Suppressor macrophage treated with lipopolysaccharide for 4 hours (primary cell): Measurements from ENCODE around the gene ILK.

Experiments used
- DNase-seq: peaks from one replicate; pipeline ENCODE4 v3.0.0-alpha.2; 2020

The ILK gene

DNA sequence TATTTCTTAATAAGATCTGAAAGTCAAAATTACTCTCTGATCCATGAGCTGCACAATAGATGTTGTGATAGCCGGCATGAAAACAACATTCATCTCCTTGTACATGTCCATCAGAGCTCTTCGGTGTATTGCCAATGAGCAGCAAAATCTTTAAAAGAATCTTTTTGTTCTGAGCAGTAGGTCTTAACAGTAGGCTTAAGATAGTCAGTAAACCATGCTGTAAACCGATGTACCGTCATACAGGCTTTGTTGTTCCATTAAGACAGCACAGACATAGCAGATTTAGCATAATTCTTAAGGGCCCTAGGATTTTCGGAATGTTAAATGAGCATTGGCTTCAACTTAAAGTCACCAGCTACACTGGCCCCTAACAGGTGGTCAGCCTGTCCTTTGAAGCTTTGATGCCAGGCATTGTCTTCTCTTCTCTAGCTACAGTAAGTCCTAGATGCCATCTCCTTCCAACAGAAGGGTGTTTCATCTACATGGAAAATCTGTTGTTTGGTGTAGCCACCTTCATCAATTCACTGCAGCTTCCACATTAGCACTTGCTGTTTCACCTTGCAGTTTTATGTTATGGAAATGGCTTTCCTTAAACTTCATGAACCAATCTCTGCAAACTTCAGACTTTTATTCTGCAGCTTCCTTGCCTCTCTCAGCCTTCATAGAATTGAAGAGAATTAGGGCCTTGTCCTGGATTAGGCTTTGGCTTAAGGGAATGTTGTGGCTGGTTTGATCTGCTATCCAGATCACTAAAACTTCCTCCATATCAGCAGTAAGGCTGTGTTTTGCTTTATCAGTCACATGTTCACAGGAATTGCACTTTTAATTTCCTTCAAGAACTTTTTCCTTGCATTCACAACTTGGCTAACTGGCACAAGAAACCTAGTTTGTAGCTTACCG is 28.5 kb upstream of the ILK start:
- DNase-seq: no peak

DNA sequence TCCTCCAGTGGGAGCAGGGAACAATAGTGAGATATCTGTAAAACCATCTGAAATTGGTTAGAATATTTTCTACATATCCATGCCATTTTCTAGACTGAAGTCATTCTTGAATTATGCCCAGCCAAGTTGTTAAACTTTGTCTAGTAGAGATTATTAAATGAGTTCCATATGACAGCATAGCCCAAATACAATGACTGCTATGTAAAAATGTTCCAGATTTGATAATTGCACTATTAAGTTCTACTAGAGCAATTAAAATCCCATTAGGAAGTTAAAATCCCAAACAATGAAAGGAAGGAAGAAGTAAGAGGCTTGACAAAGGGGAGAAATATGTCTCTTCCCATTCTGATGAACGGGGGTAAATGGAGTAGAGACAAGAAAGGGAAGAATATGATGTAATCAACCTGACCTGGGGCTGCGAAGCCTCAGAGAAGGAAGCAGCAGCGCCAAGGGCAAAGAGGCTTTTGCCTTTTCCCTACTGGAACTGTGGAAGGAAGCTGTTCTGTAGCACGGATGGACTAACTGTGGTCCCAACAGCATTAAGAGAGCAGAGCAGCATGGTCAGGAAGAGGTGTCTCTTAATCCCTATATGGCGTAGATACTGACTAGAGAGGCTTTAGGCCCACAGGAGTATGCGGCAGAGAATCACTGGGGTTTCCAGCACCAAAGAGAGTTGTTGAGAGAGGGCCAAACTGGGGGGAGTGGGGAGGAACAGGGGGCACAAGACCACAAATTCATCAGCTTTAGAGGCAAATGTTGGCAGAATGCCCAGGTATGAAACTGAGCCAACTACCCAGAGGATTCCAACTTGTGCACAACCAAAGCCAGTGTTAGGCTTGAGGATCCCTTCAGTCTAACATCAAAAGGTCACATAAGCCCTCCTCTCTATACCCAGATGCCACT is 26.9 kb upstream of the ILK start:
- peak; percentile 3 for DNase-seq

DNA sequence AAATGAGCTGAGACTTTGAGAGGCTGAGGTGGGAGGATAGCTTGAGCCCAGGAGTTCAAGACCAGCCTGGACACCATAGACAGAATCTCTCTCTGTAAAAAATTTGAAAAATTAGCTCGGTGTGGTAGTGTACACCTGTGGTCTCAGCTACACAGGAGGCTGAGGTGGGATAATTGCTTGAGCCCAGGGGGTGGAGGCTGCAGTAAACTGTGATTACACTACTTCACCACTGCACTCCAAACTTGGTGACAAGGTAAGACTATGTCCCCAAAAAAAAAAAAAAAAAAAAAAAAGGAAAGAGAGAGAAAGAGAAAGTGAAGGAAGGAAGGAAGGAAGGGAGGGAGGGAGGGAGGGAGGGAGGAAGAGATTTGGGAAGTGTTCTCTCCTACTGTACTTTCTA is 25.4 kb upstream of the ILK start:
- DNase-seq: no peak

GRCh38 chr11:6579681-6580080 is 23.9 kb upstream of the ILK start:
- no peak for DNase-seq

DNA sequence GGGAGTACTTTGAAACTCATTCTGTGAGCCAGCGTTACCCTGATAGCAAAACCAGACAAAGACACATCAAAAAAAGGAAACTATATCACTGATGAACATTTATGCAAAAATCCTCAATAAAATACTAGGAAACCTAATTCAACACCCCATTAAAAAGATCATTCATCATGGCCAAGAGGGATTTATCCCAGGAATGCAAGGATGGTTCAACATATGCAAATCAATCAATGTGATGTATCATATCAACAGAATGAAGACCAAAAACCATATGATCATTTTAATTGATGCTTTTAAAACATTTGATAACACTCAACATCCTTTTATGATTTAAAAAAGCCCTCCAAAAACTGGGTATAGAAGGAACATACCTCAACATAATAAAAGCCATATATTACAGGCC is 20.0 kb upstream of the ILK start:
- no peak for DNase-seq

GRCh38 chr11:6584528-6584927 is 19.0 kb upstream of the ILK start:
- DNase-seq: no peak

GRCh38 chr11:6586434-6587359 is 16.9 kb upstream of the ILK start:
- no peak for DNase-seq

GRCh38 chr11:6587360-6587953 is 16.1 kb upstream of the ILK start:
- DNase-seq: no peak

- DNase-seq: no peak
Measured at GRCh38 chr11:6588018-6588417, 15.6 kb upstream of the ILK start.

DNA sequence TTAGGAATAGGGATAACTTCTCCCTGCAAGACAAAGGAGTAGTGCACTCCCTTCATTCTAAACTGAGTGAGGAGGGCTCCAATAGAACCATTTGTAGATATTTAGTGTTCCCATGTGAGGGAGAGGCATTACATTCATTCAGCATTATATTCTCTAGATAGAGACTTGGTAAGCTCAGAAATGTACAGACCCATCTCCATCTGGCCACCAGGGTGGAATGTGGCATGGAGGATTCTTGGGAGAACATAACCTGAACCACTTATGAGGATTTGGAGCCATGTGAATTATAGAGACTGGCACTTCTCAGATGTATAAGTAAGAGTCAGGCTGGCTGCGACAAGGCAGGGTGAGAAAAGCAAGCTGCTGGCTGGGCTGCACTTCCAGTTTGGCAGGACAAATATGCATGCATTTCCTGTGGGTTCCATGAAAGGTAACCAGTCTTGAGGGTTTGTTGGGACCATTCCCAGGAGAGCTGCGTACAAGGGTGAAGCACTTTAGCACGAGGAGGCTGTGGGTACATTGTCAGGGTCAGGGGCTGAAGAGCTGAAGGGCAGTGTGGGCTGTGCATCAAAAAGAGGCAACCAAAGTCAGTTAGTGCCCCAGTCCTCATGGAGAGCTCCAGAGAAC is 9.3 kb upstream of the ILK start:
- DNase-seq: no peak

DNA sequence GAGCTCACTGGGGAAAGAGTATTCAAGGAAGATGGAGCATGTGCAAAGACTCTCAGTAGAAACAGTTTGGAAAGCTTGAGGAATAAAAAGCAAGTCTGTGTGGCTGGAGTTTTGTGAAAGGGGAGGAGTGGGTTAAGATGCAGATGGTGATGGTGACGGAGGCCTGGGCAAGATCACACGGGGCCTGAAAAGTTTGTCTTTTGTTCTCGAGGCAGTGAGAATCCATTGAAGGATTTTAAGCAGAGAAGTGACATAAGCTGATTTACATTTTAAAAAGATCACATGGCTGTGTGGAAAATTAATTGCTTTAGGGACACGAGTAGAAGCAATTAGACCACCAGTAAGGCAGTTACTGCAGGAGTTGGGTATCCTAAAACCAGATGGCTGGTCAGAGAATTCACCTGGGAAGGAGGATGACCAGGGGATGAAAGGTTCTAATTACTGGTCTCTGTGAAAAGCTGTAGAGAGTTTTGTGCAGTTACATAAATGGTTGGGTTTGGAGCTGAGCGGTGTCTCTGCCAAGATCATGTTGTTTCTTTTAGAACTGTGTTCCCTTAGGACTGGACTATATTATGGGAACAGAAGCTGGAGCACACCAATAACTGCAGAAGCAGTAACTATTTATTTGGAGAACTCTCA is 7.2 kb upstream of the ILK start:
- no peak for DNase-seq

DNA sequence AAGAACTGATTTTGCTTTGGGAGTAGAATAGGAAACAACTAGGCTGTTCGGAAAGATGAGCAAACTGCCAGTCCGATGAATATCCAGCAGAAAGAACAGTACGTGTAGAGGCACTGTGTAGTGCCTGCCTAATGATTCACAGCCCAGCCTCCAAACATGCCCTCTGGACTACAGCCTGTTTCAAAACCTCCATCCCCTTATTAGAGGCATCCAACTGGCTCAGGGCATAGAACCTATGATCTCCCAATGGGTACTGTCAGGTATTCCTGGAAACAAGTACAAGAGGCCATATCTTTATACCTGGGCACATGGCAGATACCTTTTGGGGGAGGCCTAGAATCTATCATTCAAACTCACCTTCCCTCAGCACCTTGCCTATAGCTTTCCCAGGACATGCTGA is 5.0 kb upstream of the ILK start:
- DNase-seq: no peak

DNA sequence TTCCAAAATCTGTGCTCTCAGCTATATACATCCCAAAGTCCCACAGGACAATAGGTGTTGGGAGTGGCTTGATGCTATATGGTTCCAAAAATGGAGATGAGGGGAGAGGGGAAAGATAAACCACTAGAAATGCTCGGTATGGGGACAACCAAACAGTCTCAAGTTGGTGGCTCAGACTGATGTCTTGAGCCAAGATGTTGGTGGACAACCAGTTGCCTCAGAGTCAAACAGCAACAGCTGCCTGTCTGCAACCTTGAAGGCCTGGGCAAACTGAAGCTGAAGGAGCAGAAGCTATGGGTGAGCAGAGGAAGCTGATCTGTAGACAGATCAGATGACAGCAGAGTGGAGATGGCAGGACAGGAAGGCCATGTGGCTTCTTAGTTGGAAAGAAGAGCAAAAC is 4.1 kb upstream of the ILK start:
- no peak for DNase-seq

DNA sequence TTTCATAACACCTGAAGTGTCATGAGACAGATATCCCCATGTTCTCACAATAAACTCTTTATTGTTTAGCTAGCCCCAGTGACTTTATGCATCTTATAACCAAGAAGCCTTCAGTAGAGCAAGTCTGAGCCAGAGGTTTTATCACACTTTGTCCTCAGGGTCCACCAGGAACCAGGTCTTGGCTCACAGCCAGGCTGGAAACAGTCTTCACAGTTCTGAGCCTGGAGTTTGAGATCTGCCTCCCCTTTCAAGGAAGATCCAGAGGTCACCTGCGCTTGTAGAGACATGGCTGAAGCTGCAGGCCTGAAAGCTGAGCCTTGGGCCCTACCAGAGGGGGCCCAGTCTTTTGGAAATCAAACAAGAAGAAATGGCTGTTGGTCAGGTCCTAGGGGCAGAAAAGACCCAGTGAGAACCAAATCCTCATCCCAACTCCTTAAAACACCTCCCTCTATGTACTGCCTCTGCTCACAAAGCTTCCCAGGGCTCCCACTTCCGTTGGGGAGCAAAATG is 3.6 kb upstream of the ILK start:
- DNase-seq: no peak

- DNase-seq: no peak
Measured at GRCh38 chr11:6601041-6601461, 2.5 kb upstream of the ILK start.

- DNase-seq: no peak
Measured at GRCh38 chr11:6602096-6602940, 1.3 kb upstream of the ILK start.

- peak; percentile 38 for DNase-seq
Measured at GRCh38 chr11:6604081-6604626, 580 bp downstream of the ILK start.

- peak; percentile 47 for DNase-seq
Measured at GRCh38 chr11:6604790-6605189, 1.2 kb downstream of the ILK start.

DNA sequence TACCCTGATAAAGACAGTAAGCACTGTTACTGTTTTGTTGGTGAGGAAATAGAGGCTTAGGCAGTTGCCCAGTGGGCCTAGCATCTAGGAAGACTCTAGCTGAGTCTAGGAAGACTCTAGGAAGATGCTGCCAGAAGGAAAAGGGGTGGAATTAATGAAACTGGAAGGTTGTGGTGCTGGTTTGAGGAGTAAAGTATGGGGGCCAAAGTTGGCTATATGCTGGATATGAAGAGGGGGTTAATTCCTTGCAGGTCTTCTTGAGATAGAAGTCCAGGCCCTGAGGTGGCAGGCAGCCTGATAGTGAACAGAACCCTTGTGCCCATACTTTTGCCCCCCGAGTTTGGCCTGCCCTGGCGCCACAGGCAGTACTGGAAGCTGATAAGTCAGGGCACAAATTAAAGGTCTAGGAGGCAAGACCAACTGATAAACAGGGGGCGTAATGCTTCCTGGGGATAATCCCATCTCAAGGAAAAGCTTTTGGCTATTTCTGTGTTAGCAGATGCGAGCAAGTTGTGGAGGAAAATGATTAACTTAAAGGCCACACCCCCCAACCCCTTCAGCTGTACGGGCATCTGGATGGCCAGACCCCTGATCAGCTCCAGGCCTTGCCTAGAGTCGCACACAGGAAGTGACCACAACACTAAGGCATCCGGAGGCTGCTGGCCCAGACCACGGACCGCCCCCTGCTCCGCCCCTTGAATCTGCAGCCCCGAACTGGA is 3.1 kb downstream of the ILK start:
- peak; percentile 74 for DNase-seq
